Measurements from ENCODE around the gene FBN2.

FBN2 gene

GRCh38 chr5:128225245-128226030, 312.6 kb downstream of the FBN2 start:
- no peaks in the 10 kb centered on the region for H3K36me3 ChIP-seq (ENCODE audit: insufficient read depth)
- no peak overlapping the region for H2AFZ ChIP-seq (ENCODE audit: low read depth)
- TF ChIP-seq, protein P1, sequence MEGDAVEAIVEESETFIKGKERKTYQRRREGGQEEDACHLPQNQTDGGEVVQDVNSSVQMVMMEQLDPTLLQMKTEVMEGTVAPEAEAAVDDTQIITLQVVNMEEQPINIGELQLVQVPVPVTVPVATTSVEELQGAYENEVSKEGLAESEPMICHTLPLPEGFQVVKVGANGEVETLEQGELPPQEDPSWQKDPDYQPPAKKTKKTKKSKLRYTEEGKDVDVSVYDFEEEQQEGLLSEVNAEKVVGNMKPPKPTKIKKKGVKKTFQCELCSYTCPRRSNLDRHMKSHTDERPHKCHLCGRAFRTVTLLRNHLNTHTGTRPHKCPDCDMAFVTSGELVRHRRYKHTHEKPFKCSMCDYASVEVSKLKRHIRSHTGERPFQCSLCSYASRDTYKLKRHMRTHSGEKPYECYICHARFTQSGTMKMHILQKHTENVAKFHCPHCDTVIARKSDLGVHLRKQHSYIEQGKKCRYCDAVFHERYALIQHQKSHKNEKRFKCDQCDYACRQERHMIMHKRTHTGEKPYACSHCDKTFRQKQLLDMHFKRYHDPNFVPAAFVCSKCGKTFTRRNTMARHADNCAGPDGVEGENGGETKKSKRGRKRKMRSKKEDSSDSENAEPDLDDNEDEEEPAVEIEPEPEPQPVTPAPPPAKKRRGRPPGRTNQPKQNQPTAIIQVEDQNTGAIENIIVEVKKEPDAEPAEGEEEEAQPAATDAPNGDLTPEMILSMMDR (conservative IDR thresholded peaks at IDR 0.05; ENCODE audit: low read depth, low read length): no peak
- H3K4me2 ChIP-seq: no peak overlapping the region
- H3K79me2 ChIP-seq (ENCODE audit: insufficient read depth, low read depth): no peaks in the 10 kb centered on the region
- no peak overlapping the region for H3K27ac ChIP-seq
- no peaks in the 10 kb centered on the region for H3K4me1 ChIP-seq (ENCODE audit: low read depth, poor library complexity, severe bottlenecking)
- H3K9ac ChIP-seq: no peak overlapping the region
- no peak overlapping the region for H3K4me3 ChIP-seq (IDR thresholded peaks at IDR 0.05; ENCODE audit: insufficient read depth, low read depth, low read length)
- H4K20me1 ChIP-seq (ENCODE audit: insufficient read depth): no peaks in the 10 kb centered on the region
- H3K27me3 ChIP-seq (ENCODE audit: insufficient read depth, low read depth): no peaks in the 10 kb centered on the region

DNA sequence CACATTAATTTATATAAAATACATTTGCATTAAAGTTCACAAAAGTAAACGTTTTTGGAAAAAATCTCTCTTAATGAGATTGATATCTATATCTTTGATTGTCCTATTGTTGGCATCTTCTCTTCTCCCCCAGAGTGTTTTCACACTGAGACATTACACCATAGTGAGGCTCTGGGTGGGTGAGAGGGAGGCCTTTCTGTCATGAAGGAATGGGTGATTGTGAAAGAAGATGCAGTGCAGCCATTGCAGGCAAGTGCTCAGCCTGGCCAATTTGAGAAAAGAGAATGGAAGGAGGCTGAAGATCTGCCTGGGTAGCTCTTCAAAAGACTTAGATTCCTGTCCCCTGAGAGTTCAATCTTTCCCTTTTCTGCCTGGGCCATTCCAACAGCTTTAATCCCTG, 313.7 kb downstream of the FBN2 start:
- Histone ChIP-seq H3K4me1 (ENCODE audit: low read depth, poor library complexity, severe bottlenecking) (no peaks in the 10 kb centered on the region), H3K27ac (no peak overlapping the region), H3K36me3 (ENCODE audit: insufficient read depth) (no peaks in the 10 kb centered on the region), H3K27me3 (ENCODE audit: insufficient read depth, low read depth) (no peaks in the 10 kb centered on the region), H2AFZ (ENCODE audit: low read depth) (no peak overlapping the region), H3K4me3 (IDR thresholded peaks at IDR 0.05; ENCODE audit: insufficient read depth, low read depth, low read length) (no peak overlapping the region), H3K9ac (no peak overlapping the region), H4K20me1 (ENCODE audit: insufficient read depth) (no peaks in the 10 kb centered on the region), H3K79me2 (ENCODE audit: insufficient read depth, low read depth) (no peaks in the 10 kb centered on the region), H3K4me2 (no peak overlapping the region)
- TF ChIP-seq, protein P1 (conservative IDR thresholded peaks at IDR 0.05; ENCODE audit: low read depth, low read length): no peak

- Histone ChIP-seq H2AFZ (ENCODE audit: low read depth) (no peak overlapping the region), H4K20me1 (ENCODE audit: insufficient read depth) (no peaks in the 10 kb centered on the region), H3K36me3 (ENCODE audit: insufficient read depth) (no peaks in the 10 kb centered on the region), H3K4me3 (IDR thresholded peaks at IDR 0.05; ENCODE audit: insufficient read depth, low read depth, low read length) (no peak overlapping the region), H3K9ac (no peak overlapping the region), H3K4me1 (ENCODE audit: low read depth, poor library complexity, severe bottlenecking) (no peaks in the 10 kb centered on the region), H3K79me2 (ENCODE audit: insufficient read depth, low read depth) (no peaks in the 10 kb centered on the region), H3K27ac (no peak overlapping the region), H3K27me3 (ENCODE audit: insufficient read depth, low read depth) (no peaks in the 10 kb centered on the region), H3K4me2 (no peak overlapping the region)
- TF ChIP-seq, protein P1 (conservative IDR thresholded peaks at IDR 0.05; ENCODE audit: low read depth, low read length): no peak
These were observed 317.2 kb downstream of the FBN2 start for GRCh38 chr5:128220841-128221240.

GRCh38 chr5:128216860-128217531, 321.0 kb downstream of the FBN2 start:
- Histone ChIP-seq H4K20me1 (ENCODE audit: insufficient read depth) (no peaks in the 10 kb centered on the region), H3K9ac (no peak overlapping the region), H3K36me3 (ENCODE audit: insufficient read depth) (no peaks in the 10 kb centered on the region), H3K4me3 (IDR thresholded peaks at IDR 0.05; ENCODE audit: insufficient read depth, low read depth, low read length) (no peak overlapping the region), H3K27ac (no peak overlapping the region), H3K27me3 (ENCODE audit: insufficient read depth, low read depth) (no peaks in the 10 kb centered on the region), H2AFZ (ENCODE audit: low read depth) (no peak overlapping the region), H3K79me2 (ENCODE audit: insufficient read depth, low read depth) (no peaks in the 10 kb centered on the region), H3K4me1 (ENCODE audit: low read depth, poor library complexity, severe bottlenecking) (no peaks in the 10 kb centered on the region), H3K4me2 (no peak overlapping the region)
- TF ChIP-seq, protein P1 (conservative IDR thresholded peaks at IDR 0.05; ENCODE audit: low read depth, low read length): no peak
